ENCODE results near the gene ZBTB5. TPM values are rescaled to one million over a fixed set of nuclear protein-coding genes. Genes with fewer than 3 reads are reported as not detected.
A peak's percentile ranks its signal among the peaks of the same experiment; 100 is the strongest.

Gene ZBTB5
- total and polyA plus RNA-seq, 9 of the 15 experiments (the other 6 are each of a cell fraction or from before 2014, with no cell fraction given), result 2.3 to 43.2 (median 15.5) TPM

- TF ChIP-seq NR2C2 (CRISPR knock-in tag; IDR thresholded peaks at IDR 0.05), result peak; percentile 55; the same call in 1 of the 2 replicates
- peak; percentile 88 for TF ChIP-seq NR2C2 (tag; IDR thresholded peaks at IDR 0.05)
- TF ChIP-seq ZBTB43 (CRISPR knock-in tag; IDR thresholded peaks at IDR 0.05), result peak; percentile 83; the same call in 1 of the 2 replicates
- peak; percentile 60 for TF ChIP-seq CREB1 (IDR thresholded peaks at IDR 0.05)
- TF ChIP-seq CREB1 (CRISPR knock-in tag; IDR thresholded peaks at IDR 0.05), result peak; percentile 83
- TF ChIP-seq POLR2H (tag; IDR thresholded peaks at IDR 0.05; ENCODE audit: low read depth), result peak; percentile 80
- TF ChIP-seq FOSL1 (tag; conservative IDR thresholded peaks at IDR 0.05), result peak; percentile 65
- TF ChIP-seq HCFC1 (IDR thresholded peaks at IDR 0.05; ENCODE audit: low read depth, low read length), result 0 out of 2 replicates have a peak, but pooled peaks have one; percentile 5
- TF ChIP-seq KLF1 (tag; IDR thresholded peaks at IDR 0.05), result peak; percentile 22; the same call in 1 of the 2 replicates
- TF ChIP-seq BRD9 (IDR thresholded peaks at IDR 0.05; ENCODE audit: low read depth, partially characterized antibody), result peak; percentile 23
- peak; percentile 66; the same call in 1 of the 2 replicates for TF ChIP-seq ZBTB17 (CRISPR knock-in tag; IDR thresholded peaks at IDR 0.05)
- TF ChIP-seq REST (IDR thresholded peaks at IDR 0.05; ENCODE audit: borderline replicate concordance), result no peak
- TF ChIP-seq REST (CRISPR knock-in tag; IDR thresholded peaks at IDR 0.05; ENCODE audit: low read depth), result 0 out of 2 replicates have a peak, but pooled peaks have one; percentile 27
- peak; percentile 83 for TF ChIP-seq TOE1 (IDR thresholded peaks at IDR 0.05; ENCODE audit: borderline replicate concordance)
- TF ChIP-seq TOE1 (CRISPR knock-in tag; IDR thresholded peaks at IDR 0.05; ENCODE audit: borderline replicate concordance, low read depth), result no peak; the same call in 1 of the 2 replicates
- TF ChIP-seq ZZZ3 (IDR thresholded peaks at IDR 0.05), result peak; percentile 78
- TF ChIP-seq, protein P1, sequence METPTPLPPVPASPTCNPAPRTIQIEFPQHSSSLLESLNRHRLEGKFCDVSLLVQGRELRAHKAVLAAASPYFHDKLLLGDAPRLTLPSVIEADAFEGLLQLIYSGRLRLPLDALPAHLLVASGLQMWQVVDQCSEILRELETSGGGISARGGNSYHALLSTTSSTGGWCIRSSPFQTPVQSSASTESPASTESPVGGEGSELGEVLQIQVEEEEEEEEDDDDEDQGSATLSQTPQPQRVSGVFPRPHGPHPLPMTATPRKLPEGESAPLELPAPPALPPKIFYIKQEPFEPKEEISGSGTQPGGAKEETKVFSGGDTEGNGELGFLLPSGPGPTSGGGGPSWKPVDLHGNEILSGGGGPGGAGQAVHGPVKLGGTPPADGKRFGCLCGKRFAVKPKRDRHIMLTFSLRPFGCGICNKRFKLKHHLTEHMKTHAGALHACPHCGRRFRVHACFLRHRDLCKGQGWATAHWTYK (CRISPR knock-in tag; IDR thresholded peaks at IDR 0.05), result peak; percentile 44; the same call in 1 of the 2 replicates
- TF ChIP-seq CBX1 (IDR thresholded peaks at IDR 0.05; ENCODE audit: low read depth), result peak; percentile 76; the same call in 1 of the 2 replicates
Measured at GRCh38 chr9:37422289-37423104, 42.8 kb downstream of the ZBTB5 start, which contains the start of gene GRHPR (continued).

Measured in K562 (cell line).